Uterus (tissue), 4 donors: ENCODE data around the gene DKK3. TPM values are rescaled to one million over a fixed set of nuclear protein-coding genes. Genes with fewer than 3 reads are reported as not detected.
"Not testable (repeated sequence)": the region's sequence is repeated elsewhere in the genome, so short reads cannot be mapped to it uniquely, and the experiment has no call there.

Source experiments
- DNase-seq, 2 donors: peaks; one replicate each; pipeline ENCODE4 v3.0.0-alpha.2; 2019 to 2020
- H3K27ac ChIP-seq, 2 donors: fragments of 200-600 bp; sonication (generic); 1 replicate in 1 of 2; 2 replicates in 1 of 2; pipeline ENCODE4 v1.5.1; 2016 to 2018
- H3K27me3 ChIP-seq, 2 donors: fragments of 200-600 bp; sonication (generic); one replicate each; pipeline ENCODE4 v1.5.1; 2018 to 2019; ENCODE audit warnings: control low read depth in 1 of 2
- H3K36me3 ChIP-seq, 2 donors: fragments of 200-600 bp; sonication (generic); one replicate each; pipeline ENCODE4 v1.5.1; 2019; ENCODE audit warnings: control low read depth in 1 of 2
- H3K4me1 ChIP-seq, 2 donors: fragments of 200-600 bp; sonication (generic); one replicate each; pipeline ENCODE4 v1.5.1; 2018 to 2019; ENCODE audit warnings: control low read depth in 1 of 2
- H3K4me3 ChIP-seq, 2 donors: fragments of 200-600 bp; sonication (generic); 1 replicate in 1 of 2; 2 replicates in 1 of 2; pipeline ENCODE4 v1.5.1; 2018 to 2019; ENCODE audit warnings: mild to moderate bottlenecking in 1 of 2
- H3K9me3 ChIP-seq, 2 donors: fragments of 200-600 bp; sonication (generic); one replicate each; pipeline ENCODE4 v1.5.1; 2019; ENCODE audit warnings: control low read depth in 1 of 2
- CTCF ChIP-seq, 4 experiments: fragments of 200-600 bp in 2 of 4; fragments of 450-650 bp in 2 of 4; sonication (generic) in 2 of 4; IDR thresholded peaks; one replicate each; pipeline ENCODE4 v1.5.1; 2016 to 2019; ENCODE audit warnings: antibody characterized with exemption in 4 of 4, mild to moderate bottlenecking in 2 of 4, moderate library complexity in 1 of 4
- POLR2A ChIP-seq, 2 donors: fragments of 450-650 bp; IDR thresholded peaks; one replicate each; pipeline ENCODE4 v1.6.1; 2016; ENCODE audit warnings: antibody characterized with exemption in 2 of 2, mild to moderate bottlenecking in 1 of 2, moderate library complexity in 1 of 2
- intact Hi-C: fragments of 100-400 bp; cut with DNase I; formaldehyde crosslinking; loops from one replicate; pipeline ENCODE4 v1.15.1; 2023; ENCODE audit warnings: low total_unique reads
- total RNA-seq, 4 donors: library from RNA; depleted of rRNA in 3 of 4; stranded (reverse); fragments of >200 nt in 3 of 4; gene quantifications; one replicate each; pipeline versions ENCODE4 v1.1.0 to v1.2.4, GENCODE V29; 2014 to 2023
- donor health status: DM: yes; HTN: yes; CAD: no.

DKK3 gene
- total RNA-seq, 4 donors from 2014 or later, result 26.4 to 151 (median 99.0) TPM

DNA sequence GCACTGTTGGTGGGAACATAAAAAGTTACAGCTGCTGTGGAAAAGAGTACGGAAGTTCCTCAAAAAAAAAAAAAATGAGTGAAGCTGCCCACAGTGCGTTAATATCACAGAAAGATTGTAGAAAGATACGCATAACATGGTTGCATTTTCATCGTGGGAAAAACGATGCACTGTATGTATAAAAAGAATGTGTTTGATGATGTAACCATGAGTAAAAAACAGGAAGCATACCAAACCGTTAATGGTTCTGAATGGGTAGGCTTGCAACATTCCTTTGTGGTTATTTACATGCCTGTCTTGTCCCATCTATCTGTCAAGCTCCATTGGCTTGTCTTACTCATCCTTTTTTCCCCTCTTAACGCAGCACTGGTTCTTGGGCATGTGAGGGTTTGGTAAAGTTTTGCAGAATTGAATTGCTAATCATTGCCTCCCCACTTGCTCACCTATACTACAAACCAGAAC, 33.8 kb upstream of the DKK3 start:
- intact Hi-C loops, result loop anchor here (10.0 kb wide), 1 partner anchor 237 kb away; no protein-coding TSS in a partner anchor
- TF ChIP-seq POLR2A (IDR thresholded peaks at IDR 0.05) (no peak), CTCF (IDR thresholded peaks at IDR 0.05) (no peak)

GRCh38 chr11:12040719-12041118, 32.3 kb upstream of the DKK3 start:
- intact Hi-C loops, result loop anchor here (10.0 kb wide), 1 partner anchor 236 kb away; no protein-coding TSS in a partner anchor
- not testable (repeated sequence) for H3K4me1 ChIP-seq, H3K36me3 ChIP-seq, H3K4me3 ChIP-seq, H3K27me3 ChIP-seq, H3K9me3 ChIP-seq, DNase-seq, H3K27ac ChIP-seq

More for the DNA sequence above, 33.8 kb upstream of the DKK3 start:
- no peak for DNase-seq
- Histone ChIP-seq H3K36me3 (no peaks in the 10 kb centered on the region), H3K9me3 (no peaks in the 10 kb centered on the region), H3K27me3 (no peaks in the 10 kb centered on the region), H3K4me3 (no peak overlapping the region), H3K27ac (no peak overlapping the region), H3K4me1 (no peaks in the 10 kb centered on the region)

GRCh38 chr11:12032968-12033367, 24.5 kb upstream of the DKK3 start:
- no peak overlapping the region for H3K4me3 ChIP-seq
- intact Hi-C loops, result no loop called here
- H3K36me3 ChIP-seq, result no peaks in the 10 kb centered on the region
- H3K4me1 ChIP-seq, result no peaks in the 10 kb centered on the region
- no peaks in the 10 kb centered on the region for H3K9me3 ChIP-seq
- no peak for TF ChIP-seq POLR2A (IDR thresholded peaks at IDR 0.05)
- no peak for TF ChIP-seq CTCF (IDR thresholded peaks at IDR 0.05)
- DNase-seq, result no peak
- no peaks in the 10 kb centered on the region for H3K27me3 ChIP-seq
- no peak overlapping the region for H3K27ac ChIP-seq

GRCh38 chr11:12031856-12032544, 23.6 kb upstream of the DKK3 start:
- no peaks in the 10 kb centered on the region for H3K27me3 ChIP-seq
- DNase-seq, result no peak
- H3K36me3 ChIP-seq, result no peaks in the 10 kb centered on the region
- no peak overlapping the region for H3K27ac ChIP-seq
- no peak overlapping the region for H3K4me3 ChIP-seq
- H3K9me3 ChIP-seq, result no peaks in the 10 kb centered on the region
- intact Hi-C loops, result no loop called here
- no peak for TF ChIP-seq POLR2A (IDR thresholded peaks at IDR 0.05)
- TF ChIP-seq CTCF (IDR thresholded peaks at IDR 0.05), result no peak
- no peaks in the 10 kb centered on the region for H3K4me1 ChIP-seq

DNA sequence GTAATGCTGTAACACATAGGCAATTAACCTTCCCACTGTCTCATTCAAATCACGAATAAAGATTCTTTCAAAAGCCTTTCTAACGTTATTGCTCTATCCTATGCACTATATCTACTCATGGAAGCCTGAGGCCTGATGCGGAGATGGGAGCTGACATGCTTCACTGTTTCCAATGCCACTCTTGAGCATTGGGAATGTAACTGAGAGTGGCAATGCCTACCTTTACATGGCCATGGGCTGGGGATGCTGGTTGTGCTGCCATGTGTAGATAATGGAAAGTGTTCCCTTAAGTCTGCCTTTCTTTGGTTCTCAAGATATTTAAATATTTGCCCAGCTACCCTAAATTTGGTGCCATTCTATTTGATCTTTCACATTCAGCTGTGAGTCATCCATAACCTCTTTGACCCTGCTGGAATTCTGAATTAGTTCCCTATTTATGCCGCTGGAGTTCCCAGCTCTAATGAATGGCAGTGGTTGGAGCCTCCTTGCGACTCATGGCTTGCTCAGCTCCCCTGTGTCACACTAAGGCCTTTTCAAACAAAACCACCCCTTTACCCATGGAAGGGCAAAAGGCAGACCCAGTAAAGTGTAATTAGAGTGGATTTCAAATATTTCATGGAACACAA, 21.4 kb upstream of the DKK3 start:
- intact Hi-C loops, result no loop called here
- H3K4me3 ChIP-seq, result no peak overlapping the region
- TF ChIP-seq CTCF (IDR thresholded peaks at IDR 0.05) (no peak), POLR2A (IDR thresholded peaks at IDR 0.05) (no peak)
- no peak for DNase-seq
- H3K36me3 ChIP-seq, result no peaks in the 10 kb centered on the region
- no peak overlapping the region for H3K27ac ChIP-seq
- H3K4me1 ChIP-seq, result no peaks in the 10 kb centered on the region
- H3K27me3 ChIP-seq, result no peaks in the 10 kb centered on the region
- no peaks in the 10 kb centered on the region for H3K9me3 ChIP-seq
